OCI-LY7 (cell line): ENCODE data around the gene RDH14.

Experiments used
- EZH2phosphoT487 ChIP-seq: fragments of 200-600 bp; sonication (generic); IDR thresholded peaks from 2 replicates; pipeline ENCODE4 v1.6.1; 2018; ENCODE audit warnings: low read depth, borderline replicate concordance, mild to moderate bottlenecking, mixed run types, antibody characterized with exemption, low read length, moderate library complexity, mixed read lengths
- TF ChIP-seq, protein P1 (sequence below): fragments of 200-600 bp; sonication (generic); conservative IDR thresholded peaks from 2 replicates; pipeline ENCODE4 v1.5.1; 2014; ENCODE audit warnings: mild to moderate bottlenecking, antibody characterized with exemption, low read length, moderate library complexity, mixed read lengths

DNA sequence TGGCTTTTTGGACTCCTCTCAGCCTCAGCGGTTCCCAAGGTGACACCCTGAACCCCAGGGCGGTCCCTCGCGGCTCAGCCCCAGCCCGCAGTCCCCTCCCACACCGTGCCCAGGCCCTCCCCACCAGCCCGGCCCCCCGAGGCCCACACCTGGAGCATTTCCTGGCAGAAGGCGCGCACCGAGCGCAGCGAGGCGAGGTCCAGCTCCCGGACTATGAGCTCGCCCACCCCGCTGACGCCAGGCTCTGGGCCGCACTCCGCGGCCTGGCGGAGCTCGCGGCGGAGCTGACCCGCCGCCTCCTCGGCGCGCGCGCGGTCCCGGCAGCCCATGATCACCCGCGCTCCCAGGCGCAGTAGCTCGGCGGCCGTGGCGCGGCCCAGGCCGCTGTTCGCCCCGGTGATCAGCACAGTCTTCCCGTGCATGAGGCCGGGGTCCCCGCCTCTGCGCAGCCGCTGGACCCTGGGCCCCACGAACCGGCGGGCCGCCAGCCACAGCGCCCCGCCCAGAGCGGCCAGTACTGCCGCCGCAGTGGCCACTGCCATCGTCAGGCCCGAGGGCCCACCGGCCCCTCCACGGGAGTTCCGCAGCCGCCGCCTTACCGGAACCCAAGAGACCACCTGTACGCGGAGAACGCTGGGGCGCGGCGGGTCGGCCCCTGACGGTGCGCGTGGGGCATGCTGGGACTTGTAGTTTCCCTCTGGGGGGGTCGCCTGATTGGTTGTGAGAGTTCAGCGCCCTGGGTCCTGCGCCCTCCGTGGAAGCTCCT lies at the start of gene RDH14:
- TF ChIP-seq, protein P1, sequence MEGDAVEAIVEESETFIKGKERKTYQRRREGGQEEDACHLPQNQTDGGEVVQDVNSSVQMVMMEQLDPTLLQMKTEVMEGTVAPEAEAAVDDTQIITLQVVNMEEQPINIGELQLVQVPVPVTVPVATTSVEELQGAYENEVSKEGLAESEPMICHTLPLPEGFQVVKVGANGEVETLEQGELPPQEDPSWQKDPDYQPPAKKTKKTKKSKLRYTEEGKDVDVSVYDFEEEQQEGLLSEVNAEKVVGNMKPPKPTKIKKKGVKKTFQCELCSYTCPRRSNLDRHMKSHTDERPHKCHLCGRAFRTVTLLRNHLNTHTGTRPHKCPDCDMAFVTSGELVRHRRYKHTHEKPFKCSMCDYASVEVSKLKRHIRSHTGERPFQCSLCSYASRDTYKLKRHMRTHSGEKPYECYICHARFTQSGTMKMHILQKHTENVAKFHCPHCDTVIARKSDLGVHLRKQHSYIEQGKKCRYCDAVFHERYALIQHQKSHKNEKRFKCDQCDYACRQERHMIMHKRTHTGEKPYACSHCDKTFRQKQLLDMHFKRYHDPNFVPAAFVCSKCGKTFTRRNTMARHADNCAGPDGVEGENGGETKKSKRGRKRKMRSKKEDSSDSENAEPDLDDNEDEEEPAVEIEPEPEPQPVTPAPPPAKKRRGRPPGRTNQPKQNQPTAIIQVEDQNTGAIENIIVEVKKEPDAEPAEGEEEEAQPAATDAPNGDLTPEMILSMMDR: no peak
- no peak for TF ChIP-seq EZH2phosphoT487
